T-helper 9 cell (primary cell): Measurements from ENCODE around the gene GDPGP1.
"Not testable (repeated sequence)": the region's sequence is repeated elsewhere in the genome, so short reads cannot be mapped to it uniquely, and the experiment has no call there.

Experiments
- DNase-seq: peaks from one replicate; pipeline ENCODE4 v3.0.0-alpha.2; 2020

Gene GDPGP1

DNA sequence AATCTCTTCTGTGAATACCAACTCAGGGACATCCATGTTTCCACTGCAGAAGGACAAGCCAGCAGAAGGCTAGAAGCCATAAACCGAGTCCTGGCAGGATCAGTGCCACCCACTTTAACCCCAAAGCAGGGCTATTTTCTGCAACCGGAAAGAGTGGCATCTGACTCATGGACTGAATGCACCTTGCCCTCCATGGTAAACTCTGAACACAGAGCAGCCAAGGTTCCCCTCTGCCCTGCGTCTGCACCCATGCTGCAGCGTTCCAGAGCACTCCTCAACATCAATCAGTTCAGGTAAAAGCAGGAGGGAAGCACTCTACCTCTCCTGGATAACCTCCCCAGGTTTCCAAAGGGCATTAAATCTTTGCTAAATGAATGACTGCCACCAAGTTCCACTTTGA lies 30.7 kb downstream of the GDPGP1 start:
- DNase-seq: no peak

- DNase-seq: peak; percentile 82
These were observed 31.5 kb downstream of the GDPGP1 start, which contains the start of gene NGRN for GRCh38 chr15:90265271-90266060. NGRN (plus strand) TSS chr15:90265672; CDS start chr15:90265713, 41 bp downstream.

DNA sequence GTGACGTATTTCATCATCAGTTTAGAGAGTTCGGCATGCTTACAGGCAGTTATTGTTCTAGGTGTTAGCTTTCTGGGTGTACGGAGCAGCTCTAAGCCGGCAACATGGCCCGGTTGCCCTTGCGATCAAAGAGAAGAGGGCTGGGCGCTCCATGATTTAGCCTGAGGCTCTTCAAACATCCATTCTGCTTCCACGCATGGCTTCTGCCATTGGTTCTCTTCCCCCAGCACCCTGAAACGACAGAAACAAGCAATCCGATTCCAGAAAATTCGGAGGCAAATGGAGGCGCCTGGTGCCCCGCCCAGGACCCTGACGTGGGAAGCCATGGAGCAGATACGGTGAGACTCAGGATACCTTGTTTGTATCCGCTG lies 32.0 kb downstream of the GDPGP1 start:
- DNase-seq: peak; percentile 34

GRCh38 chr15:90266485-90266884 lies 32.5 kb downstream of the GDPGP1 start:
- peak; percentile 12 for DNase-seq

GRCh38 chr15:90268415-90268814 lies 34.4 kb downstream of the GDPGP1 start:
- DNase-seq: no peak

GRCh38 chr15:90270502-90271150 lies 36.6 kb downstream of the GDPGP1 start:
- no peak for DNase-seq

DNA sequence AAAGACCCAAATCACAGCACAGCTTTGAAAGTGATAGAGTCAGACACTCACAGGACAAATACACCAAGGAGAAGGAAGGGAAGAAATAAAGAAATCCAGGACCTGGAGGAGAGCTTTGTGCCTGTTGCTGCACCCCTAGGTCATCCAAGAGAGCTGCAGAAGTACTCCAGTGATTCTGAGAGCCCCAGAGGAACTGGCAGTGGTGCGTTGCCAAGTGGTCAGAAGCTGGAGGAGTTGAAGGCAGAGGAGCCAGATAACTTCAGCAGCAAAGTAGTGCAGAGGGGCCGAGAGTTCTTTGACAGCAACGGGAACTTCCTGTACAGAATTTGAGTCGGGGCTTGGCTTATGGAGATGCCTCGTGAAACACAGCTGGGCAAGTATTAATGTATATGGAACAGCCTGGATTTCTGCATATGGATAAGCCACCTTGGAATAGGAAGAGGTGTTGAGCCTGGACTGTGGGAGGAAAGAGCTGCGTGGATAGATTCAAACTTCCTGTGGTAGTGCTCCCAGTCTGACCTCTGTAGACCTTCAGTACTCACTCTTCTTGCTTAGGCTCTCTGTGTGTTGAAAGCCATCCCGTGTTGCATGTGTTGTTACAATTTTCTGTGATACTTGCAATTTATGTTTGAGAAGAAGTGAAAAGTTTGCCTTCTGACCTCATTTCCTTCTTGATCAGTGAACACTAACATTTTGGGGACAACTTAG lies 37.6 kb downstream of the GDPGP1 start:
- DNase-seq: no peak

GRCh38 chr15:90278467-90278866 lies 44.5 kb downstream of the GDPGP1 start:
- not testable (repeated sequence) for DNase-seq

DNA sequence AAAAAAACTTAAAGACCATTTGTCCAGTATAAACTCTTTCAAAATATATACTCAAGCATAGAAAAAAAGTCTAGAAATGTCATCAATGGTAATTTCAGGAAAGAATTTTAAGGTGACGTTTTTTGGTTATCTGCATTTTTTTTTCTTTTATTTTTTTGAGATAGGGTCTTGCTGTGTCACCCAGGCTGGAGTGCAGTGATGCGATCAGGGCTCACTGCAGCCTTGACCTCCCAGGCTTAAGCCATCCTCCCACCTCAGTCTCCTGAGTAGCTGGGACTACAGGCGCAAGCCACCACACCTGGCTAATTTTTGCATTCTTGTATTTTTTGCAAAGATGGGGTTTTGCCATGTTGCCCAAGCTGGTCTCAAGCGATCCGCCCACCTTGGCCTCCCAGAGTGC lies 46.7 kb downstream of the GDPGP1 start:
- not testable (repeated sequence) for DNase-seq

GRCh38 chr15:90281637-90282036 lies 47.6 kb downstream of the GDPGP1 start:
- not testable (repeated sequence) for DNase-seq

- no peak for DNase-seq
These were observed 52.7 kb downstream of the GDPGP1 start for GRCh38 chr15:90286678-90287077.

GRCh38 chr15:90287101-90287500 lies 53.1 kb downstream of the GDPGP1 start:
- no peak for DNase-seq

GRCh38 chr15:90287946-90288345 lies 53.9 kb downstream of the GDPGP1 start:
- no peak for DNase-seq

DNA sequence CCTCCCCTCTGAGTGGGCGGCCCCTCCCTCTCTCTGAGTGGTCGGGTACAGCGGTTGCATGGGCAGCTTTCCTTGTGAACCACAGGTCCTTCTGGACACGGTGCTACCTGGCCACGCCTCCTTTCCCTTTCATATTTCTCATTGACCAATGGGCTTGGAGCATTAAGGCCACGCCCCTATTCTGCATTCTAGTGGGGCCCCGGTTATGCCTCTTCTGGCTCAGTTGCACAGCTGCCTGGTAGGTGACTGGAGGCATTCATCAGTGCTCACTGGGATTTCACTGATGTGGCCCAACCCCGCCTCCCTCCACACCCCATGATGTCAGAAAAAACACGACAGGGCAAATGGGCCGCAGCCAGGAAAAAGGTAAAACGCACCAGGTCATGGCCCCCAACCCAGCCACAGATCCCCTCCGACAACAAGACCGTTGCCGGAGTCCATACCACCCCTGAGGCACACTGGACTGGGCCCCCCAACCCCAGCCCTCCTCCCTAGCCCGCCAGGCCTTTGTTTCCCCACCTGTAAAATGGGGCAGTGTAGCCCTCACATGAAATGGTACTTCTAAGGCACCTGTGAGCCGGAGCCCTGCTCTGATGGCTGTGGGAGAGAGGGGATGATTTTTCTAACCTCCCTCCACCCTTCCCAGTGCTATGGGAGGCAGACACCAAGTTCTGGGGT lies 57.8 kb downstream of the GDPGP1 start:
- DNase-seq: no peak

DNA sequence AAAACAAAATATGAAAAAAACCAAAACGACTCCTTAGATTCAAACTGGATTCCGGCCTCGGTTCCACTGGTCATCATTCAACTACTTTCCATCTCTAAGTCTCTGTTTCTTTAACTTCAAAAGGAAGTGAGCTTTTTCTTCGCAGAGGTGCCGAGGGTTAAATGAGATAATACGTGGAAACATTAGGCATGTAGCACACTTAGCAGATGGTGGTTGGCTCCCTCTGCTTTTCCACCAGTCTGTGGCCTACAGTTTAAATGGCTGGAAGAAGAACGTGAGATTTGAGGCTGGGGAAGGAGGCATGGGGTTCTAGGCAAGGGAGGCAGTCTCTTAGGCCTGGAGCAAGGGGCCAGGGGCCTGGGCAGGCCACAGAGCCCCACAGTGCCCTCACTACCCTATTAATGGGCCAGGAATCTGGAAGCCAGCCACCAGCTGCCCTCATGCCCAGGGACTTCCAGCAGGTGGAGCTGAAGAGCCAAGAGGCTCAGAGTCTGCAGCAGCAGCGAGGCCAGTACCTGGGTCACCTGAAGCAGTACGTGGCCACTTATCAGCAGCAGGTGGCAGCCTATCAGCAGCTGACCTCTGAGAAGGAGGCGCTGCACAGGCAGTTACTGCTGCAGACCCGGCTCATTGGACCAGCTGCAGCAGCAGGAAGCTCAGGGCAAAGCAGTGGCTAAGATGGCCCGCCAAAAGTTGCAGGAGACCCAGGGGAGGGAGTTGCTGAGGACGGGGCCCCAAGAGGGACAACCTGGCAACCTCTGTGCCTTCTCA lies 59.2 kb downstream of the GDPGP1 start:
- DNase-seq: peak; percentile 60

DNA sequence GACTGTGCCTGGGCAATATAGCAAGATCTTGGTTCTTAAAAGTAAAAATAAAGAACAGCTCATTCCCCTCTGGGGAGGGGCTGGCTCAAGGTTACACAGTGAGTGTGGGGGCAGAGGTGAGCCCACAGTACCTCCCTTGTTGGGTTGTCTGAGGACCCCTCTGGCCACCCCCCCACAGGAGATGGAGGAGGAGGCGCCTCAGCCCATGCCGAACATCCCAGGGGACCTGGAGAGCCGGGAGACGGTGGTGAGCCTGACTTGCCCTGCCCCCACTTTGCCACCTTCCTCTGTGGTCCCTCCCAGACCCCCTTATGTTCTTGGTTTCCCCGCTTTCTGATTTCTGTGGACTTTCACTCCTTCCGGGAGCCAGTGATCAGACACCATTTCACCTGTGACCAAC lies 60.1 kb downstream of the GDPGP1 start:
- no peak for DNase-seq

GRCh38 chr15:90294601-90295269 lies 60.7 kb downstream of the GDPGP1 start:
- DNase-seq: no peak

DNA sequence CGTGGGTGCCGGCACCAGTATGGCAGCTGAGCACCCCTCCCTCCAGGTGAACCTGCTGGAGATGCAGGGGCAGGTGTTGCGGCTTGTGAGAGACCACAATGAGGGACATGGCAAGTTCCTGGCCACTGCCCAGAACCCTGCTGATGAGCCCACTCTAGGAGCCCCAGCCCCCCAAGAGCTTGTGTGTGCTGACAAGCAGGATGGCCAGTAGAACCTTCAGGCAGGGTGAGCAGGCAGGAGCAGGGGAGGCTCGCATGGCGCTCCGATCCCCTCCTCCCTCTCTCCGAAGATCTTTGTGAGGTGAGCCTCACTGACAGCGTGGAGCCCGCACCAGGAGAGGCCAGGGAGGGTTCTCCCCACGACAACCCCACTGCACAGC lies 61.2 kb downstream of the GDPGP1 start:
- no peak for DNase-seq
